AG09319 (cell line): ENCODE measurements around the gene SPARCL1.

Experiments used
- DNase-seq: peaks from one replicate; pipeline ENCODE4 v3.0.0-alpha.2; 2010; ENCODE audit warnings: low read depth; ENCODE audit errors: extremely low read depth
- CTCF ChIP-seq: IDR thresholded peaks from 2 replicates; pipeline ENCODE4 v1.5.1; 2011; ENCODE audit warnings: low read depth, mild to moderate bottlenecking, inconsistent platforms, low read length, moderate library complexity

The SPARCL1 gene

GRCh38 chr4:87551361-87551760, 22.2 kb upstream of the SPARCL1 start:
- no peak for DNase-seq
- TF ChIP-seq CTCF, result no peak

GRCh38 chr4:87547016-87547708, 18.0 kb upstream of the SPARCL1 start:
- TF ChIP-seq CTCF, result no peak
- no peak for DNase-seq

- DNase-seq, result no peak
- TF ChIP-seq CTCF, result no peak
Observed at GRCh38 chr4:87545052-87545451, 15.9 kb upstream of the SPARCL1 start.

GRCh38 chr4:87543835-87544461, 14.8 kb upstream of the SPARCL1 start:
- DNase-seq, result peak; percentile 7
- peak; percentile 57 for TF ChIP-seq CTCF

- TF ChIP-seq CTCF, result no peak
- DNase-seq, result no peak
Observed at GRCh38 chr4:87542734-87543312, 13.6 kb upstream of the SPARCL1 start.

- no peak for DNase-seq
- TF ChIP-seq CTCF, result no peak
Observed at GRCh38 chr4:87541956-87542709, 13.0 kb upstream of the SPARCL1 start.

GRCh38 chr4:87541521-87541920, 12.3 kb upstream of the SPARCL1 start:
- DNase-seq, result no peak
- no peak for TF ChIP-seq CTCF
